Measurements from ENCODE around the gene ERF.

Gene ERF

DNA sequence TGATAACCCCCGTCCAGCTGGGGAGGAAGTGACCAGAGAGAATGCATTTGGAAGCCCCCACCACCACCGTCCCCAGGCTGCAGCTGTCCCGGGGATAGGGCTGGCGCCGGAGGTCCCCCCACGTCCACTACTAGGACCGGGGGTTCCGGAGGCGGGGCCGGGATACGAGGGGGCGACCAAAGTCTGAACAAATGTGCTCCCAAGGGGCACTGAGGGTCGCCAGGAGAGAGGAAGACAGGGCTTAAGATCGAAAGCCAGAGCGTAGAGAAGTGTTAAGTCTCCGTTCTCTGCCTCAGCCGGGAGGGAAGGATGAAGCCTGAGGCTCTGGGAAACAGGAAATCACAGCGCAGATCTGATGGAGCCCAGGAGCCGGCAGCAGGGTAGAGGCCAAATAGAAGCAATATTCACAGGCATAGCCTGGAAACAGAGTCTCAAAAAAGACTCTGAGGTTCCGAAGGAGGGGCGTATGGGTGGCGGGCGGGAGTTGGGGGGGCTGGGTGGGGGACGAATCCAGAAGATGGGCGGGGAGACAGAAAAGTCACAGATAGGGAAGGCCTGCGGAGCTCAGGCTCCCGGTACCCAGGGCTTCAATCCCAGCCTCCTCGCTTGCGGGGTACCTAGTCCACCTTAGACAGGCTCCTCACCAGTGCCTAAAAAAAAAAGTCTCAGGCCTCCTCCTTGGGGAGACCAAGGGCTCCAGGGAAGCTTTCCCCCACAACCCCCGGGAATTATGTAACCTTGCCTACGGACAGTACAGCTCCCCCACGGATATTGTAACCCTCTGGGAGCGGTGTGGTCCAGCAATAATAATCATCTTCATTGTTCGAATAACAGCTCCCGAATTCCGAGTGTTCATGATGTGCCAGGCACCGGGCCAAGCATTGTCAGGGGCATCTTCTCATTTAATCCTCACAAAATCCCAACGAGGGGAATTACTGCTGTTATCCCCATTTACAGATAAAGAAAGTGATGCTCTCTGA is 1.1 kb upstream of the ERF start:
- in situ Hi-C loops (cut with MboI; ENCODE audit: low sequenced_read_pairs), result no loop called here

DNA sequence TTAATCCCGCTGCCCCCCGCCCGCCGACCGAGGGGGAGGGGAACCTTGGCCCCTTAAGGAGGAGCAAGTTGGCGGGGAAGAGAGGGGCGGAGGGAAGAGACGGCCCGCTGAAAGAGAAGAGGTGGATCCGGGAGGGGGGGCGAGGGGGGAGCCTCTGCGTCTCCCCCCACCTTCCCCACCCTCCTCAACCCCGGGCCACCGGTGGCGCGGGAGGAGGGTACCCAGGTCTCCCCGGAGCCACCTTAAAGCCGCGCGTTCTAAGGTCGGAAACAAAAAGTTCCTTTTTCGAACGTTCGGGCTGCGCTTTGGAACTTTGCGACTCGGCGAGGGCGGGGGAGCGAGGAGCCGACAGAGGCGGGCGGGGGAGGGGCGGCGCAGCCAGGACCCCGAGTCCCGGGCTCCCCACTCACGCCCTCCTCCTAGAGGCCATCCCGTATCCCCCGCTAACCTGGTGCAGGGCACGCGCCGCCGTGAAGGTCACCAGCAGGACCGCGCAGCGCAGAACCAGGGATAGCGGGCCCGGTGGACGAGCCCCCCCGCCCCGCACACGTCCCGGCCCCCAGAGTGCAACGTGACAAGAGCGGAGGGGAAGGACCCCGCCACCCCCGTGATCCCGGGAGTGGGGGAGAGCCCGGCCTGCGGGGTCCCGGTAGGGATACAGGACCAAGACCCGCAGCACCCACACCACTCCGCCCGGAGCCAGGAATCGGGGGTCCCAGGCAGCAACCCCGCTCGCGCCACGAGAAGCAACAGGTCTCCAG is 659 bp downstream of the ERF start:
- in situ Hi-C loops (cut with MboI; ENCODE audit: low sequenced_read_pairs), result no loop called here

DNA sequence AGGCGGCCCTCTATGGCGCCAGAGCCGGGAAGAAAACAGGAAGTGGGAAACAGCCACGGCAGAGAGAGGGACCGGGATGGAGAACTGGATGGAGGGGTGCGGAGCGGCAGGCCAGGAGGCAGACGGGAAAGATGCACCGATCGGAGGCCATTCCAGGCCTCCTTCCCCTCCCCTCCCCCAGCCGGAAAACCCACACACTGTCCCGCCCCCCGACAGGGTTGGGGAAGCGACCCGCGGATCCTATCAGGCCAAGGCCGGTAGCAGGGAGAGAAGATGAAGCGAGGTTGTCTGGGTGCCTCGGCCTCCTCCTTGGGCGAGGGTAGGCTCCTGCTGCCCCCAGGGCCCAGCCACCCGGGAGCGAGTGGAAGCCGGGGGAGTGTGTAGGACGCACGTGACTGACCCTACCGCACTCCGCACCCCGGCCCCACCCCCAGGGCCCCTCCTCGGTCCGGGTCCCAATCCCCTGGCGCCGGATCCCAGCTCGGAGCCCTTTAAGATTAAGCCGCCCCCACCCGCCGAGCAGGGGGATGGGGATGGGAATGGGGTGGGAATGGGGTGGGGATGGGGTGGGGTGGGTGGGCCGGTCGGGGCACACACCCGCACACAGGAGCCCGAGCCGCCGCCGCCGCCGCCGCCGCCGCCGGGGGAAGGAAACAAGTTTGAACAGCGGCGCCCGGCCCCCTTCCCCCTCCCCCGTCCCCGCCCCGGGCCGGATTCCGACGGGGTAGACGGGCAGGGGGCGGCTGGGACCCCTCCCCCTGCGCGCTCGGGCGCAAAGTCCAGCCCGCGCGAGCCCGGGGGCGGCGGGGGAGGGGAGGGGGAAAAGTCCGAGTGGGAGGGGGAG is 1.5 kb downstream of the ERF start:
- in situ Hi-C loops (cut with MboI; ENCODE audit: low sequenced_read_pairs), result no loop called here

DNA sequence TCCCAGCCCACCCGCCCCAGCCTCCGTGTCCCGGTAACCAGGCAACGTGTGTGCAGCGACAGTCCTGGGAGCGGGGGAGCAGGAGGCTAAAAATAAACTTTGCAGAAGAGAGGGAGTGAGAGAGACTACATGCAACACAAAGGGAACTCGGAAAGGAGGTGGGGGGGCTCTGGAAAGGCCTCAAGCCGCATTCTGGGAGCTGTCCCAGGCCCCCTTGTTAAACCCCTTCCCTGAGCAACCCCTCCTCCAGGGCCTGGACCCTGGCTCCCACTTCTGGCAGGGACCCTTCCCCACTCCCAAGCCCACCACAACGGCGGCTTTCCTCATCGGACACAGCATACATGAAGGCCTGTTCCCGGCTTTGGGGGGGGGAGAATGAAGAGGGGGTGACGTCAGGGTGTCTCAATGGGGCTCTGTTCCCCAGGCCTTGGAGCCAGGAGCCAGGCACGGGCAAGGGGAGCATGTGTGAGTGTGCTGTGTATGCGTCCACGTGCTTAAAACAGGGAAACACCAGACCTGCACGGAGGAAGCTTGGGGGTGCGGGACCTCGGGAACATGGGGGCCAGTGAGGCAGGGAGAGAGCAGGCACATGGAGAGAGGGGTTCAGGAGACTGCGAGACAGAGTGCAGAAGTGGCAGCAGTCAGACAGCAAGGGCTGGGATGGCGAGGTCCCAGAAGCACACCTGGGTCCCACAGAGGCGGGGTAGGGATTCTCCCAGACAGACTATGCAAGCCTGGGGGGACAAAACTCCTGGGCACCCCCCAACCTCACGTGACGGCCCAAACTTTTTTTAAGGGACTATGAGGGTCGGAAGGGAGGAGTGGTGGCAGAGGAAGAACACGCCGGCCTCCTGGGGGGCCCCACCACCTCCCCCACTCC is 2.3 kb downstream of the ERF start:
- in situ Hi-C loops (cut with MboI; ENCODE audit: low sequenced_read_pairs), result no loop called here

DNA sequence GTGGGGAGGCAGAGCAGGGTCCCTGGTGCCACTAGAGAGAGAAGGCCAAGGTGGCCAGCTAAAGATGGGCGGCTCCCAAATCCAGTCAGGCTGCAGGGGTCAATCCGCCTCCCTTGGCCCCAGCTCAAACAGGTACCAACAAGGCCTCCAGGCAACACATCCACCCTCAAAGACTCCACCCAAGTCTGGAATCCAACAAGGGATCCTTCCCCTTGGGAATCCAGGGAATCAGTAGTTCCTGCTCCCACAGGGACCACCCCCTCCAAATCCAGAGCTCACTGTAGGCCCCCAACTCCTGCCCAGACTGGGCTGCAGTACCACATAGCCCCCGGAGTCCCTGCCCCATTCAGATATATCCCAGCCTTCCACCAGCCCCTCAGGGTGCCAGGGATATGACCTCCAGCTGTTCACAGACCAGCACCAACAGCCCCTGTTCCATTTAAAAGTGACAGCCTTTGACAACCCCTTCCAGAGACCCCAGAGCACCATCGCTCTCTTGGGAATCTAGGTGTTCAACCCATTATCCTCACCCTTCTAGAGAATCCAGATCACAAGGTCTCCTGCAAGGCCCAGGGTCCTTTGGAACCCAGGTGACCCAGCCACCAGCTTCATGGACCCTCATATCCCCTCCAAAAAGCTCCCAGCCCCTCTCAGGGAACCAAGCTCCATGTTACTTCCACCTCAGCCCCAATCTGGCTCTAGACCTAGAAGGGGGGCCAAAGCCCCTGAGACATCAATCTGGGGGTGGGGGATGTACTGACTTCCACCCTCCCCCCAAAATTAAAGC is 3.2 kb downstream of the ERF start:
- in situ Hi-C loops (cut with MboI; ENCODE audit: low sequenced_read_pairs), result no loop called here

DNA sequence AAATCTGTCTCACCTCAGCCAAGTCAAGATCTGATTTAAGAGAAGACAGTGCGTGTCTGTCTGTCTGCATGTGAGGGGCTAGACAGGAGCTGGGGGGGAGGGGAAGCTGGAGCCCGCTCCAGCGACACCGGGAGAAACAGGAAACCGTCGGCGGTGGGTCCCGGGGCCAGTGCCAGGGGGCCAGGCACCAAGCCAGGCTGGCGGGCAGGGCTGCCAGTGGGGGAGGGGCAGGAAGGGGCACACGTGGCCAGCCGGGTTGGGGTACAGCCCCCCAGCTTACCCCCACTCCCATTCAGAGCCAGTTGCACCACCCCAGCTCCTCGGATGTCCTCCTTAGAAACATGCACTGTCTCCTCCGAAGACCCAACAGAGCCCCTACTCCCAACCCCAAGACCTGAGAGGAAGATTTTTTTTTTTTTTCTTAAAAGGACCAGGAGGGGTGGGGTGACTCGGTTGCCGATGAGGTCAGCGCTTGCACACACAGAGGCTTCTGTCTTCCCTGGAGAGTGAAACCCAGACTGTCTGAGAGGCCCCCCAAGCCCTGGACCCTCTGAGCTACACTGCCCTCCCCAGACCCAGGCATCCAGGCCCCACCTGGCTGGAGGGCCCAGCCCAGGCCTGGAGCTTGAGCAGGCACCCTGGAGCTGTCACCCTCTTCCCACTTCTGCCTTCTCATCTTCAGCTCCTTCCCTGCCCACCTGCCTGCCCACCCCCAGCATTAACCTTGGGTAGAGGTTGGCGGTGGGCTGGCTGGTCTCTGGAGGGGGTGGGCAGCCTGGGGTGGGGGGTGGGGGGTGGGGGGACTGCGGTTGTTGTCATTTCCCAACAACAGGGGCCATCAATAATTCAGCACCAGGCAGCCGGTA is 4.0 kb downstream of the ERF start:
- in situ Hi-C loops (cut with MboI; ENCODE audit: low sequenced_read_pairs), result no loop called here

DNA sequence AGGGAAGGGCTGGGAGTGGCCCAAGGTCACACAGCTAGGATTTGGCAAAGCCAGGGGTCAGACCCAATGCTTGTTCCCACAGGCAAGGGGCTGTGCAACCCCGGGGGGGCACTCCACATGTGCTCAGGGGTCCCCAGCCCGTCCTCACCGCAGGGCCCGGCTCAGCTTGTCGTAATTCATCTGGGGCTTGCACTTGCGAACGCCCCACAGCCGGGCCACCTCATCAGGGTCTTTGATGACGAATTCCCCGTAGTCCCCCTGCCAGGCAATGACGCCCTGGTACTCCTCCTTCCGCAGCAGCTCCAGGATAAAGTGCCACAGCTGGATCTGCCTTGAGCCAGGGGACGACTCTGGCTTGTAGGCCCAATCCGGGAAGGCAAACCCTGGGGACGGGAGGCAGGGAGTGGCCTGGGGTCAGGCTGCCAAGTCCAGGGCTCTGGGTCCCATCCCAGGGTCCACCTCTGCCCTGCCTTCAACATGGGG is 4.7 kb downstream of the ERF start:
- in situ Hi-C loops (cut with MboI; ENCODE audit: low sequenced_read_pairs), result no loop called here

DNA sequence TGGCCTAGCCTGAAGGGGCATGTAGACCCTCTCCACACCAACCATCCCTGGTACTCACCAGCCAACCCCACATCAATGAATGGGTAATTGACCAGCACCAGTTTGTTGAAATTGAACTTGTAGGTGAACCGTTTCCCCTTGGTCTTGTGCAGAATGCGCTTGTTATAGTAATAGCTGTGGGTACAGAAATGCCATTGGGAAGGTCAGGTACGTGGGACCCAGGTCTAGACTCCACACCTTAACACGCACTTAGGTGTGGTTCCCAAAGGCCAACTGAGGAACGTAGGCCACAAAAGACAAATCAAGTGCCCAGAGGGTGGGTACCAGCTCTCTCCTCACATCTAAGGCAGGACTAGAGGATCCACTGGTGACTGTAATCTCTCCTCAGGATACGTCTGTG is 5.2 kb downstream of the ERF start:
- in situ Hi-C loops (cut with MboI; ENCODE audit: low sequenced_read_pairs), result no loop called here

DNA sequence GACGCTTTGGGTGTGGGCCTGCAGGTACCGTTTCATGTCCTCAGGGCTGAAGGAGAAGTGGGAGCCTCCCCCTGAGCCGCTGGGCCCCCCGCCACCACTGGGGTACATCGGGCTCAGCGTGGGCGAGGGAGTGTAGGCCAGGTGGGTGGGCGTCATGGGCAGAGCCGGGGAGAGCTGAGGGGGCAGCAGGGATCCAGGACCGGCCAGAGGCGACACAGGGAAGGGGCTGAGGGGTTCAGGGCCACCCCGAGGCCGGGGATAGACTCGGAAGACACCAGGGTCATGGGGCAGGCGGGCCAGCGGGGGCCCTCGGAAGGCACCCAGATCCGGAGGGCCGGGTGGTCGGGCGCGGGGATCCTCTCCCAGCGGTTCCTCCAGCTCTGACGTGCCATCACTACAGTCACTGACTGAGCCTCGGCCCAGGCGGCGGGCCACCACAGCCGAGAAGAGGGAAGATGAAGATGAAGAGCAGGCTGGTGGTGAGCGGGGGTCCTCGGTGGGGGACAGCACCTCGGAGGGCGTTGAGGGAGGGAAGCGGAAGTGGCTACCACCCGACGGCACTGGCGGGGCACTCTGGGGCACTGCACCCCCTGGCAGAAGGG is 5.7 kb downstream of the ERF start:
- in situ Hi-C loops (cut with MboI; ENCODE audit: low sequenced_read_pairs), result no loop called here

DNA sequence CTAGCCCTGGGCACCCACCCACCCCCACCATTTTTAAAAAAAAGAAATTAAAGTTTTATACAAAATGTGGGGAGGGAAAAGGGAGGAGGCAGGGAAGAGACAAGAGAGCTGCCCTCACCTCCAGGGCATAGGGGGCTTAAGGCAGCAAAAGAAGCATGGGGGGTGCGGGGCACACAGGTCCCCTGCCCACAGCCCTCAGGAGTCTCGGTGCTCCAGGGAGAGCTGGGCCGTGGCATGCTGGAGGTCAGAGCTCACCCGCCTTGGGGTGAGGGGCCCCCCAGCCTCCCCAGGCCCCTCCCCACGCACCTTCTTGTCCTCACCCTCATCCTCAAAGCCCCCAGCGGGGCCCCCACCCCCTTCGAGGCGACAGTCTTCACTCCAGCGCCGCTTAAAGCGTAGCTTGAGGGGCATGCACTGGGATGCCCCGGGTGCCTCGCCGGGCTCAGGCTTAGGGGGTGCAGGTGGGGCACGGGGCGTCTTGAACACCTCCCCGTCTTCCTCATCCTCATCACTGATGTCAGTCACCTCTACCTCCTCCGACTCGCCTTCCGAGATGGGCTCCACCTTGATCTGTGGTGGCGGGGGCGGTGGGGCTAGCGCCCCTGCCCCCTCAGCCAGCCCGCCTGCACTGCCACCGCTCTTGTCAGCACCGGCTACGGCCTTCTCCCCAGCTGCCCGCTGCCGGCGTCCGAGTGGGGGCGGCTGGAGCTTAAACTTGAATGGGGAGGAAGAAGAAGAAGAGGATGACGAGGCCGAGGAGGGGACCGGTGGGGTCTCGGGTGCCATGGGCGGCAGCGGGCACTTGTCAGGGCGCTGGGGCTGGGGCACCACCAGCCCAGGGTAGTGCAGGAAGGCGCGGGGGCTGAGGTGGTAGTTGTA is 6.4 kb downstream of the ERF start:
- in situ Hi-C loops (cut with MboI; ENCODE audit: low sequenced_read_pairs), result no loop called here

DNA sequence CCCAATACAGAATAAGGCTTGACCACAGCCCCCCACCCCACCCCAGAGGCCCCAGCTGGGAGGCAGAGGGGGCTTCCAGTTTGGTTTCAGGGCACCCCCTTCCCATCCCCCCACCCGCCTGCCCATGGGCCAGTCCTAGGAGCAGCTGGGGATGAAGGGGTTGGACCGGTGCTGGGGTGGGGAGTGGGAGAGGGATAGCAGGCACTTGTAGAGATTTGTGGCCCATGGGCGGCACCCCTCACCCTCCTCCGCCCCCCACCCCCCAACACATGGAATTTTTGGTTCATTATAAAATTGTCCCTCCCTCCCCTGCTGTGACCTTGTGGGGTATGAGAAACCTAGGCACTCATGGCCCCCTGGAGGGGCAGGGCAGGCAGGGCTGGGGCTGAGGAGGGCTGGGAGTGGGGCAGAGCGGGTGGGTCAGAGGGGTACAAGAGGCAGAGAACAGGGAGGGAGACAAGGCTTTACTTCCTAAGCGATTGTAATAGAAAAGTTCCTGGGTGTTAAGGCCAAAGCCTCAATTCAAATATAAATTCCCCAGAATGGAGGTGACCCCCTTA is 7.2 kb downstream of the ERF start:
- in situ Hi-C loops (cut with MboI; ENCODE audit: low sequenced_read_pairs), result no loop called here

DNA sequence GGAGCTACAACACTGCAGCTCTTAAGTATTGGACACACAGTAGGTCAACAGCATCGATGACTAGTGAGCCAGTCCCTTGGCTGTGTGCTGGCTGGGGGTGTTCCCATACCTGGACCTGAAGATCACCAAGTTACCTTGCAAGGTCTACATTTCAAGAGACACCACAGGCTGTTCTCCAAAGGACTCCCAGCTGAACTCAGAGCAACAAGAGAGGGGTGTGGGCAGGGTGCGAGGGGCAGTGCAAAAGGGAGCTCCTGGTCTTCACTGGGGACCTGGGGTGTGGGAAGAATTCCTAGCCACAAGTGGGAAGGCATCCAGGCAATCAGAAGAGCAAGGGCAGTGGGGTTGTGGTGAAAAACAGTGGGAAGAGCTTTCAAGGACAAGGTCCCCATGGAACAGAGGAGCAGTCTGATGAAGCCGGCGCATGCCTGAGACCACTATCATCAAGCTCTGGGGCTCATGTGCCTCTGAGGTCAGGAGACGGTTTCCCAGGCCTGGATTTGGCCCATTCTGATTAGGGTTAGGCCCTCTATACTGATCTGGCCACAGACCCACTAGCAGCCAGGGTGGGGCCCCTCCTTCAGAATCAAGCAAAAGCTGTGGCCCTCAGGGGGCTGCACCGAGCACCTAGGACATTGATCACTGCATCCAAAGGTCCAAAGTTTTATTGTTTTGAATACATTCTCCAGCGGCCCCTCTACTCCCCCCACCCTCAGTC is 7.8 kb downstream of the ERF start:
- in situ Hi-C loops (cut with MboI; ENCODE audit: low sequenced_read_pairs), result no loop called here

DNA sequence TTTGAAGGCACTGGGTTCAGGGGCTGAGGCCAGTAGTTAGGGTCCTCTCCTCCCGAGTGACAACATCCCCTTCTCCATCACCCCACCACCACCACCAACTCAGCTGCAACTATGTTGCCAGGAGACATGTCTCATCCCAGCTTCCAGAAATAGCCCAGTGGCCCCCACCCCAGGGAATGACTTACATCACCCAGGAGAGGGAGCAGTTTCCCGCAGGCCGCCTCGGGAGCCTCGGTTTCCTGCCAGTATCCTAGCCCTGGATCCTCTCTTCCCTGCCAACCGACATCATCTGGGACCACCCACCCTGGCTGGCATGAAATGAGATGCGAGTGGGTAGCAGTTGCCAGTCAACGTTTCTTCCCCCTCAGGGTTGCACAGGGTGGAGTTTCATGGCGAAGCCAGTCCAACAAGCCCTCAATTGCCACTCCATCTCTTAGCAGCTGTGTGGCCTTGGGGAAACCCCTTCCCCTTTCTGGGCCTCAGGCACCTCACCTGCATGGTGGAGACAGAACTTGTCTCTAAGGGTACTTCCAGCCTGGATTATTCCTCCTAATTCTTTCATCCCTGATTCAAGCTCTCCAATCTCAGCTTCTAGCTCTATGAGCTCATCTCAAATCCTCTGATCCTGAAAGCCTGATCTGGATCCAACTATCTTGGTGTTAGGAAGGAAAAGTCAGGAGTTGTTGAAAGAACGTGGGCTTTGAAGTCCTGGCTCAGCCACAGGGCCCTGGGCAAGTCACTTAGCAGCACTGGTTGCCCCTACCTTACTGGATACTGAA is 8.6 kb downstream of the ERF start:
- in situ Hi-C loops (cut with MboI; ENCODE audit: low sequenced_read_pairs), result no loop called here

DNA sequence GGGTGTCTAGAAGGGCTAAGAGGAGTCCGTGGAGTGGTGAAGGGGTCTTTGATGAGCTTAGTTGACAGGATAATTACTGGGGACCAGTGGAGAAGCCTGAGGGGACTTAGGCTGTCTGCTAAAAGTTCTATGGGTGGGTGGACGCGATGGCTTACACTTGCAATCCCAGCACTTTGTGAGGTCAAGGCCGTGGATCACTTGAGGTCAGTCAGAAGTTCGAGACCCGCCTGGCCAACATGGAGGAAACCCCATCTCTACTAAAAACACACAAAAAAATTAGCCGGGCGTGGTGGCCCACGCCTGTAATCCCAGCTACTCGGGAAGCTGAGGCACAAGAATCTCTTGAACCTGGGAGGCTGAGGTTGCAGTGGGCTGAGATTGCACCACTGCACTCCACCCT is 9.7 kb downstream of the ERF start:
- in situ Hi-C loops (cut with MboI; ENCODE audit: low sequenced_read_pairs), result no loop called here
